H1 (cell line): ENCODE data around the gene BSND. TPM values are rescaled to one million over a fixed set of nuclear protein-coding genes. Genes with fewer than 3 reads are reported as not detected.

Source experiments
- CTCF ChIP-seq, 3 experiments: IDR thresholded peaks; 1 replicate in 2 of 3; 2 replicates in 1 of 3; pipeline versions ENCODE4 v1.5.1 to v1.6.1; 2011; ENCODE audit warnings: low read length in 3 of 3, mild to moderate bottlenecking in 3 of 3, inconsistent platforms in 2 of 3, low read depth in 1 of 3, moderate library complexity in 1 of 3; ENCODE audit not compliant: insufficient read depth in 1 of 3; ENCODE audit errors: control extremely low read depth in 1 of 3
- EZH2 ChIP-seq: fragments of 200-600 bp; sonication (generic); IDR thresholded peaks from 2 replicates; pipeline ENCODE4 v1.7.1; 2012; ENCODE audit warnings: low read depth, mild to moderate bottlenecking, moderate library complexity, low read length, inconsistent platforms; ENCODE audit not compliant: severe bottlenecking
- RBBP5 ChIP-seq: IDR thresholded peaks from 2 replicates; pipeline ENCODE4 v1.7.1; 2012; ENCODE audit warnings: low read depth, mild to moderate bottlenecking, inconsistent platforms, low read length, moderate library complexity, borderline replicate concordance
- RNF2 ChIP-seq: fragments of 200-900, 300-1000 bp; sonication (generic); IDR thresholded peaks from 2 replicates; pipeline ENCODE4 v1.7.1; 2016; ENCODE audit warnings: borderline replicate concordance, low read depth, mild to moderate bottlenecking, antibody characterized with exemption, low read length; ENCODE audit not compliant: poor library complexity, severe bottlenecking; ENCODE audit errors: missing control alignments
- SP2 ChIP-seq: IDR thresholded peaks from 2 replicates; pipeline ENCODE4 v1.6.1; 2012; ENCODE audit warnings: mild to moderate bottlenecking, low read length, inconsistent platforms
- polyA plus RNA-seq, 7 experiments: library from polyadenylated mRNA; depleted of rRNA in 3 of 7; stranded (reverse) in 5 of 7; unstranded in 2 of 7; fragments of >200 nt in 5 of 7; fragments of 200-250 nt in 2 of 7; gene quantifications; 1 replicate in 5 of 7; 2 replicates in 1 of 7; 4 replicates in 1 of 7; pipeline versions ENCODE4 v1.2.1 to v1.2.3, GENCODE V29; 2011 to 2013; ENCODE audit warnings: missing spikeins in 2 of 7, mixed read lengths in 2 of 7
- total RNA-seq: library from RNA; stranded (reverse); fragmentation: NEBNext Ultra II Directional; extraction: Animal tissue kit (Norgen Biotek cat#: 25700); gene quantifications from 2 replicates; pipeline ENCODE4 v1.2.1, GENCODE V29; 2021

Gene BSND
- total and polyA plus RNA-seq, 2 of the 8 experiments (the other 6 are each of a cell fraction or from before 2014, with no cell fraction given) = 0.43 to 0.68 TPM

- TF ChIP-seq RBBP5 (no peak), SP2 (no peak), EZH2 (no peak), CTCF (IDR thresholded peaks at IDR 0.05; ENCODE audit: control extremely low read depth in 1 of 3, insufficient read depth in 1 of 3, low read depth in 1 of 3, low read length in 3 of 3) (no peak), RNF2 (no peak)
Measured at GRCh38 chr1:55044617-55045397, 46.1 kb downstream of the BSND start (continued).
